NCI-H146 (cell line): ENCODE results near the gene SLC10A2.
A peak's percentile ranks its signal among the peaks of the same experiment; 100 is the strongest.
"Not testable (repeated sequence)": the region's sequence is repeated elsewhere in the genome, so short reads cannot be mapped to it uniquely, and the experiment has no call there.

ENCODE experiments used
- DNase-seq: peaks from one replicate; lab custom pipeline; 2025; lab: John Stamatoyannopoulos, UW

Gene SLC10A2

GRCh38 chr13:103066079-103066780 lies at the start of gene SLC10A2:
Gene SLC10A2, minus strand, starts transcription at chr13:103066417. Its CDS starts 168 bp downstream, at chr13:103066249.
- DNase-seq, result no peak

DNA sequence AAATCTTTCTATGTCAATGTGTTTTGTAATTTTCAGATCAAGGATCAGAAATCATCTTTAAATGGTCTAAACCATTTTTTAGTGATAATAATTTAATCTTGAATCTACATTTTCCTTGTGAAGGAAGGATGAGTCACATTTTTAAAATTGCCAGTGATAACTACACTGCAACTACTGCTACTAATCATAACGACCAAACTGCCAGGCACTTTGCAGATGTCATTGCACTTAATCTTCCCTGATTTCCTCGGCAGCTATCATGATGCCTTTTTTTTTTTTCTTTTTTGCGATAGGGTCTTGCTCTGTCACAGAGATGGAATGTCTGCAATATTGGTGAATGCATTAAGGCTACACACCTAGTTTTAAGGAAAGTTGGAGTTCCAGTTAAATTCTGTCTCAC lies 41.4 kb upstream of the SLC10A2 start:
- DNase-seq, result no peak

- no peak for DNase-seq
Observed at GRCh38 chr13:103104340-103104739, 38.1 kb upstream of the SLC10A2 start.

- not testable (repeated sequence) for DNase-seq
Observed at GRCh38 chr13:103103456-103103855, 37.2 kb upstream of the SLC10A2 start.

DNA sequence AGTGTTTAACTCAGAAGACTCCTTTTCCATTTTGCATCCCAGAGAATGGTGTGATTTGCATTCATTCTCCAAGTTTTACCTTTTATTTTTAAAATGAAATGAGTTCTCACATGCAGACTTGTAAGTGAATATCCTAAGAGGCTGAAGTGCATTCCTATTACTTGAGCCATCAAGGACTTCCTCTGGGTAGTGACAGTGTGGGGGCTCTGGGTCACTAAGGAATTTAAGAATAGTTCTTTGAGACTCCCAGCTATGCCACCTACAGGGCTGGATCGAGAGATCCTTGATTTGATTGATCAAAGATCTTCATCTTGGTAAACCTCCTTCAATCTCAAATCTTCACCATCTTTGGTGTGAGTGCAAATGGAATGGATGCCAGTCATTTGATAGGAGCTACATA lies 36.3 kb upstream of the SLC10A2 start:
- DNase-seq, result no peak

GRCh38 chr13:103101901-103102300 lies 35.7 kb upstream of the SLC10A2 start:
- no peak for DNase-seq

- DNase-seq, result no peak
Observed at GRCh38 chr13:103101500-103101899, 35.3 kb upstream of the SLC10A2 start.

- DNase-seq, result no peak
Observed at GRCh38 chr13:103100830-103101229, 34.6 kb upstream of the SLC10A2 start.

DNA sequence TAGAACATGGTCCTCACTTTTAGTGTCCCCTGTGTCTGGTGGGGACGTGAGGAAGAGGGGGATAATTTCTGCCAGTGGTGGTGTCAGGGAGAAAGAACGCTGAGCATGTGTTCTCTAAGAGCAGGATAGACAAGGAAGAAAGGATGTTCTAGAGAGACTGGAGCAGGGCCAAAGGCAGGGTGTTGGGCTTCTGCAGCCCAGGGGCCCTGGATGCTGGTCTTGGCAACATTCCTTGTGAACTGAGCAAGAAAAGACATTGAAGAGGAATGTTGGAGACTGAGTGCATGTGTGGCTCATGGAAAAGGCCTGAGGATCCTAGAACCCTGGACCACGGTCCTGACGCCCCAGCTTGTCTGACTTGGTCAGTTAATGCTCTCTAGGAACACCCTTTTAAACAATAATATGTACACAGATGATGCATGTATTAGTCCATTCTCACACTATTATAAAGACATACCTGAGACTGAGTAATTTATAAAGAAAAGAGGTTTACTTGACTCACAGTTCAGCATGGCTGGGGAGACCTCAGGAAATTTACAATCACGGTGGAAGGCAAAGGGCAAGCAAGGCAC lies 33.6 kb upstream of the SLC10A2 start:
- no peak for DNase-seq

- no peak for DNase-seq
Observed at GRCh38 chr13:103098535-103098934, 32.3 kb upstream of the SLC10A2 start.

DNA sequence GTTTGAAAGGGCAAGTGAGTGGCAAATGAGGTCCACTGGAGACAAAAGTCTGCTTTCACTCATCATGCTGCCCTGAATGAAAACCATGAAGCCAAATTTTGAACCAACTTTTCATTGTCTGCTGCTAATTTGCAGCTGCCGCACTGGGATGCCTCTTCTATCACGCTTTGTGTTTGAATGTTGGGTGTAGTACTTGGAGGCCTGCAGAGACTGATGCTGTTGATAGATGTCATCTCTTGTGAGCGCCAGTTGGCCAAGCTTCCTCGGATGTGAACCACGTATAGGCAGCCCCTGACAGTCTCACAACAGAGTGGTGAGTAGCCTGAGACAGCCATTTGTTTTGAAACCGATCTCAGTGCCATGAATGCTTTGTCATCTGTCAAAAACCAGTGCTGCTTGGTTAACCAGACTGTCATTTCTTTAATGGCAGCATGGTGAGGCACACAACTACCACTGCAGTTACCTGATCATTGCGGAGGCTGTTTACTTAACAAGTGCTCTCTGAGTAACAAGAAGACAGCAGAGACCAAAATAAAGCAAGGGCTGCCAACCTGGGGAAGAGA lies 31.2 kb upstream of the SLC10A2 start:
- no peak for DNase-seq

GRCh38 chr13:103093649-103094048 lies 27.4 kb upstream of the SLC10A2 start:
- not testable (repeated sequence) for DNase-seq

- DNase-seq, result no peak
Observed at GRCh38 chr13:103087275-103087674, 21.1 kb upstream of the SLC10A2 start.

DNA sequence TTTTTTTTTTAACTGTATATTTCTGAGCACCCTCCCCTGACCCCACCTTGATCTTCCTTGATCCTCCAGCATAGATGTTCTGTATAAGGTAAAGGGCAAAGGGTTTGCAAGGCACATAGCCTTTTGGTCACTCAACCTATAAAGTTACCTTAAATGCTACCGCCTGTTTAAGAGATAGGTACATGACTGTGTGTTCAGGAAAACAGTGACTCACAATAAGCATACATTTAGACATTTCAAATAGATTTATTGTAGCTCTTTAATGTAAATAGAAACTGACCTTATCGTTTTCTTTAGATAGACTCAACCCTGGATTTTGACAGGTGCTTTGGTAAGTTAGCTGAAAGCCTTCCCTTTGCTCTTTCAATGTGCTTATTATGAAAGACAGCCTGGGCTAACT lies 15.2 kb upstream of the SLC10A2 start:
- DNase-seq, result no peak

GRCh38 chr13:103078158-103078557 lies 11.9 kb upstream of the SLC10A2 start:
- no peak for DNase-seq

DNA sequence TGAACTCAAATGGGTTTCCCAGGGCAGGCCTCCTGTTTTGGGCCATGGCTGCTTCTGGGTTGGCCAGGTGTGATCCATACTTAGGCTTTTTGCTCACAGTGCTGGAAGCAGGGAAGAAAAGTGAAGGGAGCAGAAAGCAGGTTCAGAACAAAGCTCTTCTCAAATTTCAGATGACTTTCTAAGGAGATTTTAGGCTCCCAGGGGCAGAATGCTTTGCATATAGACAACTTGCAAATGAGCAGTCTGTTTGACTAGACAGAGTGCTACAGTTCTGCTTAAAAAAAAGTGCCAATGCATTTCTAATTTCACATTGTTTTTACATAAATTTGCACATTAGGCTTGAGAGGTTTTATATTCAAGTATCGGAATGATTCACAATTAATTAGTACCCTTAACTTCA lies 2.6 kb upstream of the SLC10A2 start:
- no peak for DNase-seq

- peak; percentile 17 for DNase-seq
Observed at GRCh38 chr13:103067751-103068555, 1.7 kb upstream of the SLC10A2 start.

DNA sequence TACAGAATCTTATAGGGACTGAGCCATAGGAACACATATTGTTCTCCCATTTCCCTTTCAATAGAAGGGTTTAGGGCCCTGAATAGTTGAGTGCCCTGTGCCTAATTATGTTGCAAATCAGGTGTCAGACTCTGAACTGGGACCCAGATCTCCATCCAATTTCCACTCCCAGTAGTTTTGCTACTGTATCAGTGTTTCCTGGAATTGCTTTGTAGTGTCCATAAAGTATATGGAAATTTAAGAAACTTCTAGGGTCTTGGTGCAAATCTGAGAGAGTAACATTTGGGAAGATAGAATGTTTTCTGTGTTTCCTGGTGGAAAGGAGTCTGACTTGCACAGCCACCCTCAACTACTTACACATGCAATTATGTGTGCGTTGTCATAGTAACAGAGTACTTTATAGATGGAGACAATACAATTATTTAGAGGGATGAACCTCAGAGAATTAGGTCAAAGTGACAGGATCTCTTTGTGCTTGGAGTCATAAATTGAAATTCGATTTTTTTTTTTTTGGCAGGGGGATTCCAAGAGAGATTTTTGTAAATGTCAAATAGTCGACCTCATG lies 646 bp upstream of the SLC10A2 start:
- peak; percentile 19 for DNase-seq

- DNase-seq, result no peak
Observed at GRCh38 chr13:103063376-103063775, 2.8 kb downstream of the SLC10A2 start.

GRCh38 chr13:103062079-103062478 lies 4.1 kb downstream of the SLC10A2 start:
- no peak for DNase-seq

- DNase-seq, result no peak
Observed at GRCh38 chr13:103056008-103056407, 10.2 kb downstream of the SLC10A2 start.

- no peak for DNase-seq
Observed at GRCh38 chr13:103055166-103055565, 11.1 kb downstream of the SLC10A2 start.
